GM23248 (cell line): ENCODE measurements around the gene ARMH3. TPM values are rescaled to one million over a fixed set of nuclear protein-coding genes. Genes with fewer than 3 reads are reported as not detected.

Experiments used
- DNase-seq: peaks from one replicate; pipeline ENCODE4 v3.0.0-alpha.2; 2015
- H2AFZ ChIP-seq: fragments of 200-600 bp; sonication (generic); 2 replicates; pipeline ENCODE4 v1.6.1; 2016; ENCODE audit warnings: antibody characterized with exemption
- H3F3A ChIP-seq: fragments of 200-600 bp; sonication (generic); 2 replicates; pipeline ENCODE4 v1.6.1; 2016; ENCODE audit warnings: mild to moderate bottlenecking, antibody characterized with exemption, mixed run types; ENCODE audit not compliant: insufficient read depth
- H3K27ac ChIP-seq: fragments of 200-600 bp; sonication (generic); 2 replicates; pipeline ENCODE4 v1.5.1; 2016; ENCODE audit warnings: mild to moderate bottlenecking
- H3K27me3 ChIP-seq: fragments of 200-600 bp; sonication (generic); replicated peaks from 2 replicates; pipeline ENCODE4 v1.6.1; 2016; ENCODE audit warnings: mild to moderate bottlenecking; ENCODE audit not compliant: insufficient read depth
- H3K36me3 ChIP-seq: fragments of 200-600 bp; sonication (generic); 2 replicates; pipeline ENCODE4 v1.6.1; 2016; ENCODE audit warnings: low read depth, mild to moderate bottlenecking
- H3K4me1 ChIP-seq: fragments of 200-600 bp; sonication (generic); 2 replicates; pipeline ENCODE4 v1.6.1; 2016; ENCODE audit warnings: mild to moderate bottlenecking; ENCODE audit not compliant: insufficient read depth
- H3K4me2 ChIP-seq: fragments of 200-600 bp; sonication (generic); one replicate; pipeline ENCODE4 v1.6.1; 2016; ENCODE audit warnings: mild to moderate bottlenecking; ENCODE audit not compliant: unreplicated experiment
- H3K4me3 ChIP-seq: fragments of 200-600 bp; sonication (generic); 2 replicates; pipeline ENCODE4 v1.5.1; 2016; ENCODE audit warnings: mild to moderate bottlenecking
- H3K79me2 ChIP-seq: fragments of 200-600 bp; sonication (generic); 2 replicates; pipeline ENCODE4 v1.6.1; 2016; ENCODE audit warnings: mild to moderate bottlenecking; ENCODE audit not compliant: insufficient read depth
- H3K9ac ChIP-seq: fragments of 200-600 bp; sonication (generic); 2 replicates; pipeline ENCODE4 v1.6.1; 2016; ENCODE audit warnings: mild to moderate bottlenecking
- H3K9me2 ChIP-seq: fragments of 200-600 bp; sonication (generic); 2 replicates; pipeline ENCODE4 v1.6.1; 2016; ENCODE audit warnings: mixed run types, mild to moderate bottlenecking, moderate library complexity; ENCODE audit not compliant: insufficient read depth
- H3K9me3 ChIP-seq: fragments of 200-600 bp; sonication (generic); one replicate; pipeline ENCODE4 v1.6.1; 2017; ENCODE audit warnings: low read depth
- H4K20me1 ChIP-seq: fragments of 200-600 bp; sonication (generic); 2 replicates; pipeline ENCODE4 v1.6.0; 2016; ENCODE audit not compliant: insufficient read depth
- EZH2 ChIP-seq: fragments of 200-600 bp; sonication (generic); IDR thresholded peaks from 2 replicates; pipeline ENCODE4 v1.6.1; 2018; ENCODE audit warnings: antibody characterized with exemption, mild to moderate bottlenecking; ENCODE audit not compliant: insufficient read depth, poor library complexity, severe bottlenecking
- EZH2phosphoT487 ChIP-seq: fragments of 200-600 bp; sonication (generic); IDR thresholded peaks from 2 replicates; pipeline ENCODE4 v1.6.1; 2018; ENCODE audit warnings: antibody characterized with exemption, moderate library complexity, mild to moderate bottlenecking, low read depth; ENCODE audit not compliant: insufficient read depth
- WGBS, 2 experiments: methylation state at CpG; one replicate each; pipeline ENCODE4 v1.1.6; 2015 to 2017; ENCODE audit warnings: low lambda C conversion rate in 2 of 2, low coverage in 1 of 2; ENCODE audit errors: missing lambda C conversion rate in 2 of 2; 5-methylcytosine and 5-hydroxymethylcytosine counted together
- in situ Hi-C: fragments of 300-500 bp; cut with MboI; formaldehyde crosslinking; loops from 2 replicates; pipeline ENCODE4 v1.15.0; 2020
- polyA plus RNA-seq: library from polyadenylated mRNA; unstranded; fragments of >200 nt; fragmentation: Nextera tagmentation; extraction: Ambion mirVana; gene quantifications from 2 replicates; pipeline ENCODE4 v1.2.1, GENCODE V29; 2016
- total RNA-seq: library from RNA; depleted of rRNA; stranded (reverse); fragments of >200 nt; shearing (Covaris generic); gene quantifications from 2 replicates; pipeline ENCODE4 v1.2.3, GENCODE V29; 2014

ARMH3 gene
- total and polyA plus RNA-seq, 2 experiments from 2014 or later, result 9.0 to 9.5 TPM

GRCh38 chr10:101923256-101923655, 132.7 kb downstream of the ARMH3 start:
- H3K79me2 ChIP-seq, result no peaks in the 10 kb centered on the region
- no peaks in the 10 kb centered on the region for H3K27me3 ChIP-seq
- no peaks in the 10 kb centered on the region for H4K20me1 ChIP-seq
- no peaks in the 10 kb centered on the region for H3K9me3 ChIP-seq
- in situ Hi-C loops, result no loop called here
- no peak overlapping the region for H3K9ac ChIP-seq
- TF ChIP-seq EZH2 (no peak), EZH2phosphoT487 (no peak)
- H3K4me1 ChIP-seq, result peaks cover 4% of the 10 kb centered on the region; the same call in 1 of the 2 replicates
- no peak overlapping the region for H3K4me2 ChIP-seq
- DNase-seq, result no peak
- no peak overlapping the region for H2AFZ ChIP-seq
- H3K4me3 ChIP-seq, result no peak overlapping the region
- H3K36me3 ChIP-seq, result no peaks in the 10 kb centered on the region
- no peaks in the 10 kb centered on the region for H3K9me2 ChIP-seq
- H3K27ac ChIP-seq, result no peak overlapping the region
- no peaks in the 10 kb centered on the region; the same call in 1 of the 2 replicates for H3F3A ChIP-seq

GRCh38 chr10:101922846-101923245, 133.1 kb downstream of the ARMH3 start:
- no peak overlapping the region for H3K9ac ChIP-seq
- H3K9me3 ChIP-seq, result no peaks in the 10 kb centered on the region
- H3K36me3 ChIP-seq, result no peaks in the 10 kb centered on the region
- TF ChIP-seq EZH2, result no peak
- in situ Hi-C loops, result no loop called here
- no peak for DNase-seq
- H3K9me2 ChIP-seq, result no peaks in the 10 kb centered on the region
- no peaks in the 10 kb centered on the region for H3K27me3 ChIP-seq
- no peak overlapping the region for H3K4me2 ChIP-seq
- no peaks in the 10 kb centered on the region; the same call in 1 of the 2 replicates for H3F3A ChIP-seq
- no peak overlapping the region for H3K4me3 ChIP-seq
- H4K20me1 ChIP-seq, result no peaks in the 10 kb centered on the region
- no peak overlapping the region for H2AFZ ChIP-seq
- WGBS, 2 experiments, result 94% methylated on average over 2 of the region's 2 CpGs
- H3K4me1 ChIP-seq, result peaks cover 4% of the 10 kb centered on the region; the same call in 1 of the 2 replicates
- no peak overlapping the region for H3K27ac ChIP-seq
- no peaks in the 10 kb centered on the region for H3K79me2 ChIP-seq

- Histone ChIP-seq H3K4me1 (peaks cover 4% of the 10 kb centered on the region; the same call in 1 of the 2 replicates), H3K27ac (no peak overlapping the region), H3K4me2 (no peak overlapping the region), H3K9ac (no peak overlapping the region), H3K4me3 (no peak overlapping the region), H3K36me3 (no peaks in the 10 kb centered on the region), H3K9me3 (no peaks in the 10 kb centered on the region), H3K9me2 (no peaks in the 10 kb centered on the region), H2AFZ (no peak overlapping the region), H3K27me3 (no peaks in the 10 kb centered on the region), H3F3A (no peaks in the 10 kb centered on the region; the same call in 1 of the 2 replicates), H4K20me1 (no peaks in the 10 kb centered on the region), H3K79me2 (no peaks in the 10 kb centered on the region)
- no peak for DNase-seq
- no peak for TF ChIP-seq EZH2phosphoT487
- TF ChIP-seq EZH2, result no peak
- in situ Hi-C loops, result no loop called here
Measured at GRCh38 chr10:101920546-101920945, 135.4 kb downstream of the ARMH3 start.

DNA sequence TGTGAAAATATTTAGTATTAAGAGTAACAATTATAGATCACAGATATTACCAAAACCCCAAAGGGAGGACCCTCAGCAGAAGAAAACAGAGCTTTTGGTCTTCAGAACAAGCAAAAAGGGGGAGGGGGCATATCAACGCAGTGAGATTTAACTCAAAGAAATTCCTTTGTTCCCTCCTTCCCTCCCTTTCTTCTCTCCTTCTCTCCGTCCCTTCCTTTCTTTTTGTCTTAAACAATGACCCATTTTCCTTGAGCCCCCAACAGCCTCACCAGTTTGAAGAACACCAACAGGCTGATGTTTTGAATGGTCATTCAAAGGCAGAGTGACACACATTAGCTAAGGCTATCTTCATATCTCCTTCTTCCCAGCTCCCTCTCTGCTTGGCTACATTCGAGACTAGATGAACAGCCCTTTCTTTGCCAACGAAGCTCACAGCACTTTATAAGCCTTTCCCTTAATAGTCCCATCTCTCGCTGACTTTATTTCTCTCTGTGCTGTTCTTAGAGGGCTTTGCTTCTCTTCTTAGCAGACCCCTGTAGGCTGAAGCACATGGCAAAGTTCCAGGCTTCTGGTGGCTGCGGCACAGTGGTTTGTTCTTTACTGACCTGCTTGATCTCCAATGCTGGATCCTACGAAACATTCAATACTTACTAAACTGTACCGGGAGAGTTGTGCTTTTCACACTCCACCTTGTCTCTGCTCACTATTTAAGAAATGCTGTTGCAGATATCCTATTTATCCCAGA, 136.8 kb downstream of the ARMH3 start:
- peaks cover 4% of the 10 kb centered on the region; the same call in 1 of the 2 replicates for H3K4me1 ChIP-seq
- H3K79me2 ChIP-seq, result no peaks in the 10 kb centered on the region
- no peak for TF ChIP-seq EZH2phosphoT487
- no peak for TF ChIP-seq EZH2
- no peaks in the 10 kb centered on the region for H3K9me2 ChIP-seq
- no peak overlapping the region for H3K4me2 ChIP-seq
- no peaks in the 10 kb centered on the region; the same call in 1 of the 2 replicates for H3F3A ChIP-seq
- H2AFZ ChIP-seq, result no peak overlapping the region
- no peaks in the 10 kb centered on the region for H4K20me1 ChIP-seq
- in situ Hi-C loops, result no loop called here
- H3K36me3 ChIP-seq, result no peaks in the 10 kb centered on the region
- H3K9me3 ChIP-seq, result no peaks in the 10 kb centered on the region
- no peak overlapping the region for H3K4me3 ChIP-seq
- no peak overlapping the region for H3K9ac ChIP-seq
- WGBS, 2 experiments, result 80 to 90% methylated on average over 8 of the region's 8 CpGs
- no peak overlapping the region for H3K27ac ChIP-seq
- DNase-seq, result no peak
- no peaks in the 10 kb centered on the region for H3K27me3 ChIP-seq

DNA sequence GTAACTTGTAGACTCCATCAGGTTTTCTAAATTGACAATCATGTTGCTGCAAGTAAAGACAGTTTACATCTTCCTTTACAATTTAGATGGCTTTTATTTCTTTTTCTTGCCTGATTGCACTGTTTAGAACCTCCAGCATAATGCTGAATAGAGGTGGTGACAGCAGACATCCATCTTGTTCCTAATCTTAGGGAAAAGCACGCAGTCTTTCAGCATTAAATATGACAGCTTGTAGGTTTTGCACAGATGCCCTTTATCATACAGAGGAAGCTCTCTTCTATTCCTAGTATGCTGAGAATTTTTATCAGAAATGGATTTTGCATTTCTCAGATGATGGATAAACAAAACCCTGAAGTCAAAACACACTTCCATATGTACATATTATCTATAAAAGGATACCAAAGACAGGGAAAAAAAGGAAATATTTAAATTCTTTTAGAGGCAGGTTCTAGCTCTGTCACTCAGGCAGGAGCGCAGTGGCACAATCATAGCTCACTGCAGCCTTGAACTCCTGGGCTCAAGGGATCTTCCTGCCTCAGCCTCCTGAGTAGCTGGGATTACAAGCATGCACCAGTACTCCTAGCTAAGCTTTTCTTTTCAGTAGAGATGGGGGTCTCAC, 143.3 kb downstream of the ARMH3 start:
- 84 to 87% methylated on average over 2 of the region's 2 CpGs for WGBS, 2 experiments

More for the DNA sequence above, 143.3 kb downstream of the ARMH3 start:
- in situ Hi-C loops, result no loop called here
- Histone ChIP-seq H4K20me1 (no peaks in the 10 kb centered on the region), H3F3A (no peaks in the 10 kb centered on the region; the same call in 1 of the 2 replicates), H3K79me2 (no peaks in the 10 kb centered on the region), H3K9me2 (no peaks in the 10 kb centered on the region), H2AFZ (no peak overlapping the region), H3K4me1 (no peaks in the 10 kb centered on the region), H3K9me3 (no peaks in the 10 kb centered on the region), H3K27me3 (no peaks in the 10 kb centered on the region), H3K9ac (no peak overlapping the region), H3K36me3 (no peaks in the 10 kb centered on the region), H3K27ac (no peak overlapping the region), H3K4me2 (no peak overlapping the region), H3K4me3 (no peak overlapping the region)
- no peak for DNase-seq
- TF ChIP-seq EZH2, result no peak
- no peak for TF ChIP-seq EZH2phosphoT487
